ENCODE measurements around the gene GRIK5.

GRIK5 gene

DNA sequence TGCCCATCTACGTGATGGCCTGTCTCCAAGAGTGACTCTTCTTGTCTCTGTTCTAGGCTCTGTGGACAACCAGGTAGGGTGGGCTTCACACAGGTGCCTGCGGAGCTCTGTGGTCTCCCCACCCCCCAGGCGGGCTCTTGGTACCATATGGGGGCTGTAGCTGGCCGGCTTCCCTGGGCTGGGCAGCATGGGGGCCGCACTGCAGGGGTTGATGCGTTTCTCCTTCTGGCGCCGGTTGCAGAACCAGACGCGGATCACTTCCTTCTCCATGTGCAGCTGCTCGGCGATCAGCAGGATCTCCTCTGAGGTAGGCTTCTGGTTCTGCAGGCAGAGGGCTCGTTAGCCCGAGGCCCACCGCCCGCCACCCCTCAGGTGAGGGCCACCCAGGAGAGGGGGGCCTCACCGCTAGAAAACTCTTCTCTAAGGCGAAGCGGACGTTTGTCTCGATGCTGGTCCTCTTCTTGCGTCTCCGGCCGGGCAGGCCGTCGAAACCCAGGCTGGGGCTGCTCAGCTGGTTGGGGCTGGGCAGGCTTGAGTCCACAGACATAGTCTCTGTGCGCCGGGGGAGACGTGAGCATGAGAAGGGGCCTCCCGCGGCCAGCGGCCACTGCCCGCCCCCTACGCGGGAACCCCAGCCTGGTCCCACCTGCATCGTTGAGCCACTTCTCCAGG is 25.3 kb upstream of the GRIK5 start:
- no peak for DNase-seq

DNA sequence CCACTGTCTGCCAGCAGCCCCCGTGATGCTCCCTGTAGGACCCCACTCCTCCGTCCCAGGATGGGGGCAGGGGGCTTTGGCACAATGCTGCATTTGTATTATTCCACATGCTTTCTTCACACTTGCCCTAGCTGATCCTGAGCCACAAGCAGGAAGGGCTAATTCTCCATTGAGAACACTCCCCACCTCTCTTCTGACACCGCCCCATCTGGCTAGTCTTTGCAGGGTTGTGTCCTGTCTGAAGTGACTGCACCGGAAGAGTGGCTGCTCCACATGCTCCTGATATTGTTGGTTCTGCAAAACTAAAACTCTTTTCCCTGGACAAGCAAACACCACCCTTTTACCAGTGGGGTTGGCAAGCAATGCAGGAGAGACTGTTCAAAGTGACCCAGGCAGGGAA is 23.9 kb upstream of the GRIK5 start:
- DNase-seq, result no peak

GRCh38 chr19:42093505-42093904 is 23.5 kb upstream of the GRIK5 start:
- no peak for DNase-seq

DNA sequence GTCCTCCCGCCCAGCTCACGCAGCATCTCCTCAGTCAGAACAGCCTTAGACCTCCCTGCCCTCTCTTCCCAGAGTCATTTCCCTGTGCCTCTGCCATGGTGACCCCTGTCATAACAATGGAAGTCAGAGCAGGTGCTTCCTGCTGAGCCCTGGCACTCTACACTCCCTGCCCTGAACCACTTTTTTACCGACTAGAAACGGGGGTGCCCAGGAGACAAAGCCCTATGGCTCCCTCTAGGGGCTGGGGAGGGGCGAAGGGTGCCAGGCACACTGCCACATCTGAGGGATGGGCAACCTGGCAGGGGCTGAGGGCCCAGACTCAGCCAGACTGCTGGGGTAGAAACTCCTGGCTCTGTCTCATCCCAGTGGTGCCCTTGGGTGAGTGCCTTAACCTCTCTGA is 22.3 kb upstream of the GRIK5 start:
- DNase-seq, result peak; percentile 83

- DNase-seq, result peak; percentile 59
Observed at GRCh38 chr19:42091742-42092141, 21.7 kb upstream of the GRIK5 start.

GRCh38 chr19:42091300-42091699 is 21.3 kb upstream of the GRIK5 start:
- DNase-seq, result no peak

GRCh38 chr19:42090672-42091071 is 20.7 kb upstream of the GRIK5 start:
- DNase-seq, result peak; percentile 16

- DNase-seq, result no peak
Observed at GRCh38 chr19:42089772-42090171, 19.8 kb upstream of the GRIK5 start.

GRCh38 chr19:42089191-42089750 is 19.3 kb upstream of the GRIK5 start:
- DNase-seq, result no peak

- no peak for DNase-seq
Observed at GRCh38 chr19:42088471-42089190, 18.6 kb upstream of the GRIK5 start.

DNA sequence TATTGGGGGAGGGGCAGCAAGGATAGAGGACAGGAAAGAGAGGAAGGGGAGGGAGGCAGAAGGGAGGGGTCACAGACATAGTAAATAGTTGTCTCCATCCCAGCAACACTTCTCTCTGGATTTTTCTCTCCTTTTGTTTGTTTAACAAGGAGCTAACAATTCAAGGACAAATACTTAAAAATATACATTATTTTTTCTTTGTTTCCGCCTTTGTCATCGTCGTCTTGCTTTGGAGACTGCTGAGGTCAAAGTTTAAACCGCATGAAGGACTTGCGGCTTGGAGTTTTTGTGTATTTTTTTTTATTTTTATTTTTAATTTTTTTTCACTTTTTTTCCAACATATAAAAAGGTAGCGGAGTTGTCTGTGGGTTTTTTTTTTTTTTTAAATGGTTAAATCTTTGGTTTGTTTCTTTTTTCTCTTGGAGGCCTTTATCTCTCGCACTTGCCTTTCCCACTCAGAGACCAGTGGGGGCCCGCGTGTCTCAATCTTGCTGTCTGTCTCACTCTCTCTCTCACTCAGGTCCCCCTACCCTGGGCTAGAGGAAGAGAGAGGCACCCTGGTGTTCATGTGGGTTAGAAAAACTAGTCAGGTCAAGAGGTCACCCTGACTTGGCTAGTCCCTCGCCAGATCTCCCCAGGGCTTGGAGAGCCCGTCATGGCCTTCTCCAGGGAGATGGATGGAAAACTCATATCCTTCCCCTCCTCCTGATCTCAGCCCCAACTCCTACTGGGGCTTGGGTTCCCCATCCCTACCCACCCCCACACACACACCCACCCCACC is 17.0 kb upstream of the GRIK5 start:
- no peak for DNase-seq

GRCh38 chr19:42086188-42086736 is 16.3 kb upstream of the GRIK5 start:
- no peak for DNase-seq

DNA sequence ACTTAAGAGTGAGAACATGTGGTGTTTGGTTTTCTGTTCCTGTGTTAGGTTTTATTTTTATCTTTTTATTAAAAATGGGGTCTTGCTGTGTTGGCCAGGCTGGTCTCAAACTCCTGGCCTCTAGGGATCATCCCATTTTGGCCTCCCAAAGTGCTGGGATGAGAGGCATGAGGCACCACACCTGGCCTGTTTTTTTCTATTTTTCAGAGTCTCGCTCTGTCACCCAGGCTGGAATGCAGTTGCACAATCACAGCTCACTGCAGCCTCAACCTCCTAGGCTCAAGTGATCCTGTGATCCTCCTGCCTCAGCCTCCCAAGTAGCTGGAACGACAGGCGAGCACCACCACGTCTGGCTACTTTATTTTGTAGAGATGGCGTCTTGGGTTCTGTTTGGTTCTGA is 13.5 kb upstream of the GRIK5 start:
- DNase-seq, result no peak

- peak; percentile 37 for DNase-seq
Observed at GRCh38 chr19:42081584-42082203, 11.7 kb upstream of the GRIK5 start.

DNA sequence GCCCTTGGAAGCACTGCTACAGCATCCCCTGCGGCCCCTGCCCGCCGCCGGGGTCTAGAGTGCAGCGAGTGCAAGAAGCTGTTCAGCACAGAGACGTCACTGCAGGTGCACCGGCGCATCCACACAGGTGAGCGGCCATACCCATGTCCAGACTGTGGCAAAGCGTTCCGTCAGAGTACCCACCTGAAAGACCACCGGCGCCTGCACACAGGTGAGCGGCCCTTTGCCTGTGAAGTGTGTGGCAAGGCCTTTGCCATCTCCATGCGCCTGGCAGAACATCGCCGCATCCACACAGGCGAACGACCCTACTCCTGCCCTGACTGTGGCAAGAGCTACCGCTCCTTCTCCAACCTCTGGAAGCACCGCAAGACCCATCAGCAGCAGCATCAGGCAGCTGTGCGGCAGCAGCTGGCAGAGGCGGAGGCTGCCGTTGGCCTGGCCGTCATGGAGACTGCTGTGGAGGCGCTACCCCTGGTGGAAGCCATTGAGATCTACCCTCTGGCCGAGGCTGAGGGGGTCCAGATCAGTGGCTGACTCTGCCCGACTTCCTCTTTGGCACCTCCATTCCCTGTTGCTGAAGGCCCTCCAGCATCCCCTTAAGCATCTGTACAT is 10.9 kb upstream of the GRIK5 start:
- no peak for DNase-seq

GRCh38 chr19:42079886-42080763 is 10.1 kb upstream of the GRIK5 start:
- no peak for DNase-seq

DNA sequence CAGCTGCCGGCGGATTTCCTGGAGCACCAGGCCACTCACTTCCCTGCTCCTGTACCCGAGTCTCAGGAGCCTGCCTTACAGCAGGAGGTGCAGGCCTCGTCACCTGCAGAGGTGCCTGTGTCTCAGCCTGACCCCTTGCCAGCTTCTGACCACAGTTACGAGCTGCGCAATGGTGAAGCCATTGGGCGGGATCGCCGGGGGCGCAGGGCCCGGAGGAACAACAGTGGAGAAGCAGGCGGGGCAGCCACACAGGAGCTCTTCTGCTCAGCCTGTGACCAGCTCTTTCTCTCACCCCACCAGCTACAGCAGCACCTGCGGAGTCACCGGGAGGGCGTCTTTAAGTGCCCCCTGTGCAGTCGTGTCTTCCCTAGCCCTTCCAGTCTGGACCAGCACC is 9.3 kb upstream of the GRIK5 start:
- DNase-seq, result no peak

DNA sequence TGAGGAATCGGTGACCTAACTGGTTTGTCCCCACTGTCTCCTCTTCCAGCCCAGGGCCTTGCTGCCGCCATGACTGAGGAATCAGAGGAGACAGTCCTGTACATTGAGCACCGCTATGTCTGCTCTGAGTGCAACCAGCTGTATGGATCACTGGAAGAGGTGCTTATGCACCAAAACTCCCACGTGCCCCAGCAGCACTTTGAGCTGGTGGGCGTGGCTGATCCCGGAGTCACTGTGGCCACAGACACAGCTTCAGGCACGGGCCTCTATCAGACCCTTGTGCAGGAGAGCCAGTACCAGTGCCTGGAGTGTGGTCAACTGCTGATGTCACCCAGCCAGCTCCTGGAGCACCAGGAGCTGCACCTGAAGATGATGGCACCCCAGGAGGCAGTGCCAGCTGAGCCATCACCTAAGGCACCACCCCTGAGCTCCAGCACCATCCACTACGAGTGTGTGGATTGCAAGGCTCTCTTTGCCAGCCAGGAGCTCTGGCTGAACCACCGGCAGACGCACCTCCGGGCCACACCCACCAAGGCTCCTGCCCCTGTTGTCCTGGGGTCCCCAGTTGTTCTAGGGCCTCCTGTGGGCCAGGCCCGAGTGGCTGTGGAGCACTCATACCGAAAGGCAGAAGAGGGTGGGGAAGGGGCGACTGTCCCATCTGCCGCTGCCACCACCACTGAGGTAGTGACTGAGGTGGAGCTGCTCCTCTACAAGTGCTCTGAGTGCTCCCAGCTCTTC is 8.7 kb upstream of the GRIK5 start:
- DNase-seq, result no peak

- DNase-seq, result no peak
Observed at GRCh38 chr19:42078058-42078457, 8.1 kb upstream of the GRIK5 start.

DNA sequence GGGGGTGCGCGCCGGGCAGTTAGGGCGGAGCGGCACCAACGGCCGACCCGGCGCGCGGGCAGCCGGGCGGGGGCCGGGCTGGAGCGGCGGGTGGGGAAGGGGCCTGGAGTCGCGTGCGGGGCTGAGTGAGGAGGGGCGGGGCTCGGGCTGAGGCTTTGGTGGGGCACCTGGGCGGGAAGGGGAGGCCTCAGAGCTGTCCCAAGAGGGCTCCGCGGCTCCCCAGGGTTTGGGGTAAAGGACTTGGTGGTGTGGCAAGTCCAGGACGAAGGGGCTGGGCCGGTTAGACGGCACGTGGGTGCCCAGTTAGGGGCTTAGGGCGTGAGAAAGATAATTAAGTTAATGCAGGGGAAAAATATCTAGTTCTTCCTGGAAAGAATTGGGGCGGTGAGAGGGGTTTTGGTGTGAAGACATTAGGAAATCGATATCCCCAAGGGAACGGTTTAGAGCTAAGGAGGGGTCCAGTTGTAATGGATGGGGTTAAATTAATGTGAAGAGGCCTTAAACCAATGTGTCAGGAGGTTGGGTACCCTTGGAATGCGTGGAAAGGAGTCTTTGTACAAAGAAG is 6.5 kb upstream of the GRIK5 start:
- DNase-seq, result no peak

All from RPMI8226 (cell line).